ENCODE results near the gene GRAP2.

The GRAP2 gene

DNA sequence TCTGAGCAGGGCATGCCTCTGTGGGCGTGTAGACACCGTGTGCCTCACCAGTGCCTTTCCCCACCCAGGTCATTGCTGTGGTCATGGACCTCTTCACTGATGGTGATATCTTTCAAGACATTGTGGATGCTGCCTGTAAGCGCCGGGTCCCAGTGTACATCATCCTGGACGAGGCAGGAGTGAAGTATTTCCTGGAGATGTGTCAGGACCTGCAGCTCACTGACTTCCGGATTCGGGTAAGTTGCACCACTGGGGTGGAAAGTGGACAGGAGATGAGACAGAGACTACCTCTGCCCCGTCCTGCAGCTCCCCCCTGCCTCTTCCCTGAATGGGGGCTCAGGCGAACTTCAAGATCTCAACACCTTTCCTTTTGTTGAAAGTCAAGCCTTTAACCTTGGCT, 118.2 kb downstream of the GRAP2 start:
- no peak for DNase-seq

DNA sequence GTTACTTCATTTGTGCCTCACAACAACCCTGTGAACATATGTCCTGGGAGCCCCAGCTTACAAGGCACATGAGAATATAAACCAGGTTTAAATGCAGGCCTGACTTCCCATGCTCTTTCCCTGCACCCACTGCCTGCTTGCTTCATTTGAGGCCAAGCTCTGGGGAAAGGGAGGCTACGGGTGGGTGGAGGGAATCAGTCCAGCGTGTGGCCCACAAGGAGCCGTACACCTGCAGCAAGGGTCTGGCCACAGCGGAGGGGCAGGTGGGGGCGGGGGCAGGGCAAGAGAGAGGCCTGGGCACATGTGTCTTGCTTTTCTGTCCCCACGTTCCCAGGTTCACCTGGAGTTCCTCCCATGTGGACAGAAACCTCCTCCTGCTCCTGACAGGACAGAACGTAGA, 120.1 kb downstream of the GRAP2 start:
- no peak for DNase-seq

DNA sequence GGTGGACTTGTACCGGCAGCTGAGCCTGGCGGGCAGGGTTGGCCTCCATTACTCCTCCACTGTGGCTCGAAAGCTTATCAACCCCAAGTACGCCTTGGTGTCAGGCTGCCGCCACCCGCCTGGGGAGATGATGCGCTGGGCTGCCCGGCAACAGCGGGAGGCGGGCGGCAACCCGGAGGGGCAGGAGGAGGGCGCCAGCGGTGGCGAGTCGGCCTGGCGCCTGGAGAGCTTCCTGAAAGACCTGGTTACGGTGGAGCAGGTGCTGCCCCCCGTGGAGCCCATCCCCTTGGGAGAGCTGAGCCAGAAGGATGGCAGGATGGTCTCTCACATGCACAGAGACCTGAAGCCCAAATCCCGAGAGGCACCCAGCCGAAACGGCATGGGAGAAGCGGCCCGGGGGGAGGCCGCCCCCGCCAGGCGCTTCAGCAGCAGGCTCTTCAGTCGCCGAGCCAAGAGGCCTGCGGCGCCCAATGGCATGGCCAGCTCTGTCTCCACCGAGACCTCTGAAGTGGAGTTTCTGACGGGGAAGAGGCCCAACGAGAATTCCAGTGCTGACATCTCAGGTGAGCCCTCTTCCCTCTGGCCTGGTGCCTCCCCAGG, 120.6 kb downstream of the GRAP2 start:
- no peak for DNase-seq

DNA sequence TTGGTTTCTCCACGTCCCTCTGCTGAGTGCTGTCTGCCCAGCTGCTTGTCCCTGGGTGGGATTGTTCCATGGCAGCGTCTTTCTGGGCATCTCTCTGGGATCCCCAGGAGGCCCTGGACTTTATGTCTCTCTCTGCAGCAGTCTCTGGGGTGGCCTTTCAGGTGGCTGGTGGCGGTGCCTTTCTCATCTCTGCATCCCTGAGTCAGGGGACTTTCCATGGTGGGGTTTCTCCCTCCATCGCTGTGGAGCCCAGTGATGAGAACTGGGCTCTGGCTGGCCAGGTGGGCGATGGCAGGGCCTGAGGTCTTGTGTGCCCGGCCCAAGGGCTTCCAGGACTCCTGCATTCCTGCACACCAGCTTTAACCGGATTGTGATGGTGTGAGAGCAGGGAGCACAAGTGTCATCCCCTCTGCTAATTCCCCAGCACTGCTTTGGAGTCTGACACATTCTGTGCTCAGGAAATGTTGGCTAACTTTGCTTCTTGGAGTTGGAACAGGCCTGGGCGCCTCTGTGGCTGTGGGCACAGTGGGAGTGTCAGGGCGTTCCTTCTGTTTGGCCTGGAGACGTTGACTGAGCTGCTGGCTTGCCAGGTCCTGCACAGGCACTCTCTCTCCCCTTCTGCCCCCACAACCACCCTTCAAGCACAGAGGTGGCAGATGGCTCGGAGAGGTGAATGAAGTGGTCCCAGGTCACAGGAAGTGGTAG, 121.8 kb downstream of the GRAP2 start:
- no peak for DNase-seq

All from fibroblast of skin of right biceps (primary cell).